ENCODE measurements around the gene KRTAP10-2. TPM values are rescaled to one million over a fixed set of nuclear protein-coding genes. Genes with fewer than 3 reads are reported as not detected.

KRTAP10-2 gene
- total RNA-seq, 6 experiments from 2014 or later, result not detected

- H3K4me3 Mint-ChIP-seq, result no peak within 1 kb of the TSS
- peaks cover 6% of the 10 kb centered on the region for H3K27me3 Mint-ChIP-seq (ENCODE audit: insufficient read depth)
- DNase-seq, result no peak
- no peak within 1 kb of the TSS for H3K27ac Mint-ChIP-seq
- H3K9me3 Mint-ChIP-seq, result peaks cover 10% of the 10 kb centered on the region; the same call in 1 of the 2 replicates
- H3K36me3 Mint-ChIP-seq (ENCODE audit: low read depth), result no peaks in the 10 kb centered on the region; the same call in none of the 2 replicates
- TF ChIP-seq CTCF (IDR thresholded peaks at IDR 0.05), result no peak
- no peaks in the 10 kb centered on the region for H3K4me1 Mint-ChIP-seq (ENCODE audit: low read depth)
These were observed 11.2 kb downstream of the KRTAP10-2 start, which contains the start of gene KRTAP10-1 for GRCh38 chr21:44539991-44540666. Gene KRTAP10-1 (minus strand): TSS chr21:44540195. CDS start chr21:44540150, 45 bp downstream.

- H3K27me3 Mint-ChIP-seq (ENCODE audit: insufficient read depth), result peaks cover 12% of the 10 kb centered on the region
- no peak for TF ChIP-seq CTCF (IDR thresholded peaks at IDR 0.05)
- no peaks in the 10 kb centered on the region; the same call in none of the 2 replicates for H3K36me3 Mint-ChIP-seq (ENCODE audit: low read depth)
- no peak overlapping the region for H3K27ac Mint-ChIP-seq
- H3K4me1 Mint-ChIP-seq (ENCODE audit: low read depth), result no peaks in the 10 kb centered on the region
- peaks cover 14% of the 10 kb centered on the region; the same call in 1 of the 2 replicates for H3K9me3 Mint-ChIP-seq
- H3K4me3 Mint-ChIP-seq, result no peak overlapping the region
- DNase-seq, result no peak
These were observed 12.3 kb downstream of the KRTAP10-2 start for GRCh38 chr21:44539046-44539445.

- DNase-seq, result no peak
These were observed 13.1 kb downstream of the KRTAP10-2 start for GRCh38 chr21:44537930-44538911.

GRCh38 chr21:44535963-44536362 lies 15.3 kb downstream of the KRTAP10-2 start:
- no peak overlapping the region for H3K4me3 Mint-ChIP-seq
- no peaks in the 10 kb centered on the region for H3K4me1 Mint-ChIP-seq (ENCODE audit: low read depth)
- H3K9me3 Mint-ChIP-seq, result peaks cover 18% of the 10 kb centered on the region; the same call in 1 of the 2 replicates
- H3K27me3 Mint-ChIP-seq (ENCODE audit: insufficient read depth), result peaks cover 12% of the 10 kb centered on the region
- no peak overlapping the region for H3K27ac Mint-ChIP-seq
- DNase-seq, result no peak
- no peak for TF ChIP-seq CTCF (IDR thresholded peaks at IDR 0.05)
- no peaks in the 10 kb centered on the region; the same call in none of the 2 replicates for H3K36me3 Mint-ChIP-seq (ENCODE audit: low read depth)

More at GRCh38 chr21:44537930-44538911, 13.1 kb downstream of the KRTAP10-2 start:
- Mint-ChIP-seq H3K4me1 (ENCODE audit: low read depth) (no peaks in the 10 kb centered on the region), H3K27me3 (ENCODE audit: insufficient read depth) (peaks cover 12% of the 10 kb centered on the region), H3K36me3 (ENCODE audit: low read depth) (no peaks in the 10 kb centered on the region; the same call in none of the 2 replicates), H3K9me3 (peaks cover 14% of the 10 kb centered on the region; the same call in 1 of the 2 replicates), H3K27ac (no peak overlapping the region), H3K4me3 (no peak overlapping the region)
- TF ChIP-seq CTCF (IDR thresholded peaks at IDR 0.05), result no peak

GRCh38 chr21:44534688-44535087 lies 16.6 kb downstream of the KRTAP10-2 start:
- Mint-ChIP-seq H3K27ac (no peak overlapping the region), H3K9me3 (peaks cover 25% of the 10 kb centered on the region), H3K4me1 (ENCODE audit: low read depth) (no peaks in the 10 kb centered on the region), H3K27me3 (ENCODE audit: insufficient read depth) (peaks cover 13% of the 10 kb centered on the region), H3K4me3 (no peak overlapping the region), H3K36me3 (ENCODE audit: low read depth) (no peaks in the 10 kb centered on the region; the same call in 1 of the 2 replicates)
- no peak for TF ChIP-seq CTCF (IDR thresholded peaks at IDR 0.05)
- no peak for DNase-seq
